GM18907 (cell line): Measurements from ENCODE around the gene CDK11B.

ENCODE experiments used
- ATAC-seq: cut with Tn5 transposase; IDR thresholded peaks from one replicate; pipeline ENCODE4 v1.9.1; 2021; ENCODE audit warnings: mild to moderate bottlenecking, moderate library complexity; ENCODE audit not compliant: unreplicated experiment

Gene CDK11B

GRCh38 chr1:1617516-1617915 lies 41.3 kb downstream of the CDK11B start:
- no peak for ATAC-seq

GRCh38 chr1:1616838-1617237 lies 42.0 kb downstream of the CDK11B start:
- no peak for ATAC-seq

- ATAC-seq: peak; percentile 24
These were observed 42.6 kb downstream of the CDK11B start for GRCh38 chr1:1616045-1616790.

GRCh38 chr1:1615256-1616044 lies 43.4 kb downstream of the CDK11B start, which contains the start of gene MIB2:
Gene MIB2 (plus strand): TSS chr1:1615500. CDS start chr1:1623453, 7,953 bp downstream.
- ATAC-seq: peak; percentile 81

- no peak for ATAC-seq
These were observed 43.9 kb downstream of the CDK11B start for GRCh38 chr1:1614954-1615255.

GRCh38 chr1:1614204-1614953 lies 44.4 kb downstream of the CDK11B start:
- ATAC-seq: no peak

GRCh38 chr1:1613509-1614082 lies 45.2 kb downstream of the CDK11B start:
- ATAC-seq: no peak

GRCh38 chr1:1612104-1612400 lies 46.8 kb downstream of the CDK11B start:
- ATAC-seq: no peak

- no peak for ATAC-seq
These were observed 48.0 kb downstream of the CDK11B start for GRCh38 chr1:1610796-1611195.

- ATAC-seq: no peak
These were observed 48.9 kb downstream of the CDK11B start for GRCh38 chr1:1609822-1610485.

- ATAC-seq: no peak
These were observed 52.6 kb downstream of the CDK11B start for GRCh38 chr1:1606232-1606631.

- ATAC-seq: no peak
These were observed 53.1 kb downstream of the CDK11B start for GRCh38 chr1:1605724-1606123.

- no peak for ATAC-seq
These were observed 53.7 kb downstream of the CDK11B start for GRCh38 chr1:1605034-1605591.

- no peak for ATAC-seq
These were observed 54.3 kb downstream of the CDK11B start for GRCh38 chr1:1604374-1605033.

GRCh38 chr1:1603671-1604373 lies 55.0 kb downstream of the CDK11B start:
- no peak for ATAC-seq

GRCh38 chr1:1602968-1603506 lies 55.8 kb downstream of the CDK11B start:
- no peak for ATAC-seq

GRCh38 chr1:1602304-1602967 lies 56.4 kb downstream of the CDK11B start:
- no peak for ATAC-seq

- ATAC-seq: no peak
These were observed 57.1 kb downstream of the CDK11B start for GRCh38 chr1:1601564-1602303.
